ENCODE data around the gene AP5Z1.

DNA sequence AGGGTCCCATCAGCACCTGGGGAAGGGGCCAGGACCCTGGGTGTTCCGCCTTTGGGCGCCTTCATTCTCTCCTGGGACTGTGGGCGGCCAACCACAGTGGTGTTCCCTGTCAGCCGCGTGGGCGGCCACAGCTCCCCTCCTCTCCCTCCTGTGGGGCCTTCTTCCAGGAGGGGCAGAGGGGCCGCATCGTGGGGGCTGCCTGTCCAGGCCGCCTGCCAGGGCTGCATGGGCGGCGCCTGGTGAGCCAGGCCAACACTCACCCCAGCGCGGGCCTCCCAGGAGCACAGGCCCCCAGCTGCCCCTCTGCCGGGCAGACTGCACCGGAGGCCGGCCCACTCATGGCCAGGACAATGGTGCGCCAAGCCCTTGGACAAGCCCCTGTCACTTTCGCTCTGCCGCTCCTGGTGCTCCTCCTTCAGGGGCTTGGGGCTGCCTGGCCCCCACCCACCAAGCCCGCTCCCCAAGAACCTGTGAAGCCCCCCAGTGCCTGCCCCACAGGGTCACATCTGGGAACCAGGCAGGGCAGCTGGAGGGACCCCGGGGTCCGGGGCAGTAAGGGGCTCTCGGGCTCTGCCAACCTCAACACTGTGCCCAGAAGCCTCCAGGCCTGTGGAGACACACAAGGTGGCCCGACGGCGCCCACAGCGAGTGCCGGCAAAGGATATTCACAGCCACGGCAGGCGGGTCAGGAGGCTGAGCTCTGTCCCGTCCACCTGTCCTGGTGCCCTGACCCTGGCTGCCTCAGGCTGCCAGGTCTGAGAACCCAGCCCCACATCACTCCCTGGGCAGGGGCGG lies 42.8 kb downstream of the AP5Z1 start:
- TF ChIP-seq, protein P1, sequence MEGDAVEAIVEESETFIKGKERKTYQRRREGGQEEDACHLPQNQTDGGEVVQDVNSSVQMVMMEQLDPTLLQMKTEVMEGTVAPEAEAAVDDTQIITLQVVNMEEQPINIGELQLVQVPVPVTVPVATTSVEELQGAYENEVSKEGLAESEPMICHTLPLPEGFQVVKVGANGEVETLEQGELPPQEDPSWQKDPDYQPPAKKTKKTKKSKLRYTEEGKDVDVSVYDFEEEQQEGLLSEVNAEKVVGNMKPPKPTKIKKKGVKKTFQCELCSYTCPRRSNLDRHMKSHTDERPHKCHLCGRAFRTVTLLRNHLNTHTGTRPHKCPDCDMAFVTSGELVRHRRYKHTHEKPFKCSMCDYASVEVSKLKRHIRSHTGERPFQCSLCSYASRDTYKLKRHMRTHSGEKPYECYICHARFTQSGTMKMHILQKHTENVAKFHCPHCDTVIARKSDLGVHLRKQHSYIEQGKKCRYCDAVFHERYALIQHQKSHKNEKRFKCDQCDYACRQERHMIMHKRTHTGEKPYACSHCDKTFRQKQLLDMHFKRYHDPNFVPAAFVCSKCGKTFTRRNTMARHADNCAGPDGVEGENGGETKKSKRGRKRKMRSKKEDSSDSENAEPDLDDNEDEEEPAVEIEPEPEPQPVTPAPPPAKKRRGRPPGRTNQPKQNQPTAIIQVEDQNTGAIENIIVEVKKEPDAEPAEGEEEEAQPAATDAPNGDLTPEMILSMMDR (conservative IDR thresholded peaks at IDR 0.05; ENCODE audit: low read depth, low read length), result no peak
- no peak for TF ChIP-seq EZH2 (IDR thresholded peaks at IDR 0.05; ENCODE audit: borderline replicate concordance, low read depth, low read length, poor library complexity, severe bottlenecking)
